ENCODE results near the gene ZC3H18. TPM values are rescaled to one million over a fixed set of nuclear protein-coding genes. Genes with fewer than 3 reads are reported as not detected.

Gene ZC3H18
- total and polyA plus RNA-seq, 10 of the 15 experiments (the other 5 are each of a cell fraction or from before 2014, with no cell fraction given) = 1.0 to 58.3 (median 22.4) TPM

GRCh38 chr16:88614818-88615580 lies 44.8 kb downstream of the ZC3H18 start:
- FAIRE-seq = no peak
- H3K36me3 ChIP-seq (ENCODE audit: control insufficient read depth in 2 of 2, insufficient read depth in 2 of 2, low read length in 1 of 2) = peaks cover 8 to 36% of the 10 kb centered on the region in 2 experiments; a peak in 3 of 4 replicates
- no peaks in the 10 kb centered on the region for H3K27me3 ChIP-seq (replicated peaks in 1 of 2; ENCODE audit: control insufficient read depth in 2 of 2, insufficient read depth in 2 of 2, low read length in 1 of 2)
- no peaks in the 10 kb centered on the region for H3K79me2 ChIP-seq (ENCODE audit: control insufficient read depth, insufficient read depth, low read length)
- no peak overlapping the region for H3K27ac ChIP-seq (ENCODE audit: control insufficient read depth, insufficient read depth)
- no peak overlapping the region for H2AFZ ChIP-seq (ENCODE audit: control insufficient read depth, low read depth, low read length)
- H3K4me1 ChIP-seq (ENCODE audit: control insufficient read depth, insufficient read depth, low read length) = no peaks in the 10 kb centered on the region
- no peak overlapping the region for H3K4me2 ChIP-seq (ENCODE audit: control insufficient read depth, insufficient read depth)
- TF ChIP-seq SUZ12 (IDR thresholded peaks at IDR 0.05; ENCODE audit: unreplicated experiment) (no peak), CTCF (IDR thresholded peaks at IDR 0.05 in 2 of 3, conservative IDR thresholded peaks at IDR 0.05 in 1 of 3; ENCODE audit: control insufficient read depth in 2 of 3, extremely low read depth in 1 of 3, insufficient read depth in 1 of 3, low read depth in 3 of 3, low read length in 3 of 3) (no peak), BRCA1 (IDR thresholded peaks at IDR 0.05; ENCODE audit: low read depth, low read length) (no peak), IKZF1 (conservative IDR thresholded peaks at IDR 0.05) (no peak), CHD4 (IDR thresholded peaks at IDR 0.05) (no peak), RFX5 (IDR thresholded peaks at IDR 0.05; ENCODE audit: low read depth, low read length) (no peak), SIX5 (IDR thresholded peaks at IDR 0.05; ENCODE audit: low read depth, low read length, severe bottlenecking) (no peak), NRF1 (conservative IDR thresholded peaks at IDR 0.05; ENCODE audit: low read depth, low read length) (no peak), HDGF (IDR thresholded peaks at IDR 0.05) (no peak)
- TF ChIP-seq, protein P1, sequence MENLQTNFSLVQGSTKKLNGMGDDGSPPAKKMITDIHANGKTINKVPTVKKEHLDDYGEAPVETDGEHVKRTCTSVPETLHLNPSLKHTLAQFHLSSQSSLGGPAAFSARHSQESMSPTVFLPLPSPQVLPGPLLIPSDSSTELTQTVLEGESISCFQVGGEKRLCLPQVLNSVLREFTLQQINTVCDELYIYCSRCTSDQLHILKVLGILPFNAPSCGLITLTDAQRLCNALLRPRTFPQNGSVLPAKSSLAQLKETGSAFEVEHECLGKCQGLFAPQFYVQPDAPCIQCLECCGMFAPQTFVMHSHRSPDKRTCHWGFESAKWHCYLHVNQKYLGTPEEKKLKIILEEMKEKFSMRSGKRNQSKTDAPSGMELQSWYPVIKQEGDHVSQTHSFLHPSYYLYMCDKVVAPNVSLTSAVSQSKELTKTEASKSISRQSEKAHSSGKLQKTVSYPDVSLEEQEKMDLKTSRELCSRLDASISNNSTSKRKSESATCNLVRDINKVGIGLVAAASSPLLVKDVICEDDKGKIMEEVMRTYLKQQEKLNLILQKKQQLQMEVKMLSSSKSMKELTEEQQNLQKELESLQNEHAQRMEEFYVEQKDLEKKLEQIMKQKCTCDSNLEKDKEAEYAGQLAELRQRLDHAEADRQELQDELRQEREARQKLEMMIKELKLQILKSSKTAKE (IDR thresholded peaks at IDR 0.05; ENCODE audit: low read depth, poor library complexity, severe bottlenecking) = no peak
- TF ChIP-seq, protein P2, sequence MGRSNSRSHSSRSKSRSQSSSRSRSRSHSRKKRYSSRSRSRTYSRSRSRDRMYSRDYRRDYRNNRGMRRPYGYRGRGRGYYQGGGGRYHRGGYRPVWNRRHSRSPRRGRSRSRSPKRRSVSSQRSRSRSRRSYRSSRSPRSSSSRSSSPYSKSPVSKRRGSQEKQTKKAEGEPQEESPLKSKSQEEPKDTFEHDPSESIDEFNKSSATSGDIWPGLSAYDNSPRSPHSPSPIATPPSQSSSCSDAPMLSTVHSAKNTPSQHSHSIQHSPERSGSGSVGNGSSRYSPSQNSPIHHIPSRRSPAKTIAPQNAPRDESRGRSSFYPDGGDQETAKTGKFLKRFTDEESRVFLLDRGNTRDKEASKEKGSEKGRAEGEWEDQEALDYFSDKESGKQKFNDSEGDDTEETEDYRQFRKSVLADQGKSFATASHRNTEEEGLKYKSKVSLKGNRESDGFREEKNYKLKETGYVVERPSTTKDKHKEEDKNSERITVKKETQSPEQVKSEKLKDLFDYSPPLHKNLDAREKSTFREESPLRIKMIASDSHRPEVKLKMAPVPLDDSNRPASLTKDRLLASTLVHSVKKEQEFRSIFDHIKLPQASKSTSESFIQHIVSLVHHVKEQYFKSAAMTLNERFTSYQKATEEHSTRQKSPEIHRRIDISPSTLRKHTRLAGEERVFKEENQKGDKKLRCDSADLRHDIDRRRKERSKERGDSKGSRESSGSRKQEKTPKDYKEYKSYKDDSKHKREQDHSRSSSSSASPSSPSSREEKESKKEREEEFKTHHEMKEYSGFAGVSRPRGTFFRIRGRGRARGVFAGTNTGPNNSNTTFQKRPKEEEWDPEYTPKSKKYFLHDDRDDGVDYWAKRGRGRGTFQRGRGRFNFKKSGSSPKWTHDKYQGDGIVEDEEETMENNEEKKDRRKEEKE (IDR thresholded peaks at IDR 0.05) = no peak
- no peak for ATAC-seq
- in situ Hi-C loops (cut with MboI) (no loop called here), intact Hi-C loops (cut with micrococcal nuclease; ENCODE audit: unreplicated experiment) (no loop called here)
- no peak overlapping the region for H3K9ac ChIP-seq (ENCODE audit: control insufficient read depth, insufficient read depth, low read length)
- SMC1A ChIA-PET (ENCODE audit: uncharacterized antibody, unreplicated experiment) = no interaction called here
- POLR2A ChIA-PET = no interaction called here
- DNase-seq (ENCODE audit: low read depth, low spot score) = no peak
- WGBS (ENCODE audit: insufficient coverage, insufficient replicate concordance, low lambda C conversion rate, missing lambda C conversion rate) = 95% methylated on average over 19 of the region's 19 CpGs
- H3K4me3 ChIP-seq = no peak overlapping the region
- RAD21 ChIA-PET (ENCODE audit: unreplicated experiment) = no interaction called here
- CTCF ChIA-PET = no interaction called here
- H3K9me3 ChIP-seq (replicated peaks; ENCODE audit: control insufficient read depth, insufficient read depth, low read length) = no peaks in the 10 kb centered on the region
- no TSS peak for BruUV-seq (replicated peaks)
- no peaks in the 10 kb centered on the region for H4K20me1 ChIP-seq (ENCODE audit: control insufficient read depth, insufficient read depth)

All from GM12878 (cell line).